HG03565 (cell line): Measurements from ENCODE around the gene IL22.

Experiments
- ATAC-seq: cut with Tn5 transposase; IDR thresholded peaks from one replicate; pipeline ENCODE4 v1.9.1; 2021; ENCODE audit warnings: mild to moderate bottlenecking, moderate library complexity; ENCODE audit not compliant: unreplicated experiment

IL22 gene

GRCh38 chr12:68264857-68265256, 11.5 kb upstream of the IL22 start:
- ATAC-seq = no peak

GRCh38 chr12:68264158-68264855, 10.9 kb upstream of the IL22 start:
- ATAC-seq = no peak

- no peak for ATAC-seq
Observed at GRCh38 chr12:68263366-68263765, 10.0 kb upstream of the IL22 start.

- ATAC-seq = no peak
Observed at GRCh38 chr12:68261896-68262295, 8.5 kb upstream of the IL22 start.

- no peak for ATAC-seq
Observed at GRCh38 chr12:68260153-68260552, 6.7 kb upstream of the IL22 start.

- ATAC-seq = no peak
Observed at GRCh38 chr12:68259318-68259940, 6.0 kb upstream of the IL22 start.

GRCh38 chr12:68252077-68252476, 1.3 kb downstream of the IL22 start:
- ATAC-seq = no peak

- ATAC-seq = no peak
Observed at GRCh38 chr12:68250454-68250853, 3.0 kb downstream of the IL22 start.

- no peak for ATAC-seq
Observed at GRCh38 chr12:68247785-68248184, 5.6 kb downstream of the IL22 start.

GRCh38 chr12:68246350-68246749, 7.1 kb downstream of the IL22 start:
- no peak for ATAC-seq

GRCh38 chr12:68245180-68246021, 8.0 kb downstream of the IL22 start:
- no peak for ATAC-seq

GRCh38 chr12:68242777-68243176, 10.6 kb downstream of the IL22 start:
- no peak for ATAC-seq

GRCh38 chr12:68240975-68241374, 12.4 kb downstream of the IL22 start:
- peak; percentile 94 for ATAC-seq

GRCh38 chr12:68240079-68240478, 13.3 kb downstream of the IL22 start:
- ATAC-seq = no peak

GRCh38 chr12:68239309-68239982, 14.0 kb downstream of the IL22 start:
- no peak for ATAC-seq

GRCh38 chr12:68237619-68238018, 15.8 kb downstream of the IL22 start:
- ATAC-seq = no peak

- no peak for ATAC-seq
Observed at GRCh38 chr12:68237078-68237477, 16.3 kb downstream of the IL22 start.

GRCh38 chr12:68236421-68237059, 16.9 kb downstream of the IL22 start:
- ATAC-seq = peak; percentile 56

GRCh38 chr12:68235576-68235975, 17.8 kb downstream of the IL22 start:
- no peak for ATAC-seq

- no peak for ATAC-seq
Observed at GRCh38 chr12:68234140-68234539, 19.3 kb downstream of the IL22 start.

GRCh38 chr12:68233498-68233897, 19.9 kb downstream of the IL22 start:
- ATAC-seq = no peak
